Keratinocyte (primary cell): ENCODE data around the gene FANK1. TPM values are rescaled to one million over a fixed set of nuclear protein-coding genes. Genes with fewer than 3 reads are reported as not detected.

ENCODE experiments used
- DNase-seq: peaks from one replicate; pipeline ENCODE4 v3.0.0-alpha.2; 2011; ENCODE audit warnings: low read depth, missing footprints, low spot score
- FAIRE-seq: peaks from 2 replicates; lab custom pipeline; 2011; peaks lifted over from hg19 to GRCh38; lab: Jason Lieb, UNC
- H2AFZ ChIP-seq: 2 replicates; pipeline ENCODE4 v1.6.0; 2012; ENCODE audit warnings: low read length, control low read depth, inconsistent platforms; ENCODE audit not compliant: control insufficient read depth
- H3K27ac ChIP-seq: 2 replicates; pipeline ENCODE4 v1.5.1; 2011; ENCODE audit warnings: low read length; ENCODE audit not compliant: control insufficient read depth, insufficient read depth
- H3K27me3 ChIP-seq: 3 replicates; pipeline ENCODE4 v1.6.0; 2011; ENCODE audit warnings: low read length; ENCODE audit not compliant: control insufficient read depth, insufficient read depth; ENCODE audit errors: extremely low read depth
- H3K36me3 ChIP-seq, 2 experiments: 2 replicates in 1 of 2; 3 replicates in 1 of 2; pipeline ENCODE4 v1.5.1; 2011; ENCODE audit warnings: low read length in 2 of 2, mild to moderate bottlenecking in 1 of 2; ENCODE audit not compliant: control insufficient read depth in 2 of 2, insufficient read depth in 2 of 2; ENCODE audit errors: extremely low read depth in 1 of 2
- H3K4me1 ChIP-seq: 3 replicates; pipeline ENCODE4 v1.5.1; 2011; ENCODE audit warnings: low read length; ENCODE audit not compliant: control insufficient read depth, insufficient read depth; ENCODE audit errors: extremely low read depth
- H3K4me2 ChIP-seq: 3 replicates; pipeline ENCODE4 v1.6.0; 2011; ENCODE audit warnings: low read depth, low read length; ENCODE audit not compliant: control insufficient read depth, insufficient read depth; ENCODE audit errors: extremely low read depth
- H3K4me3 ChIP-seq, 3 experiments: fragments of 200-600 bp in 1 of 3; sonication (generic) in 1 of 3; 2 replicates in 2 of 3; 3 replicates in 1 of 3; pipeline ENCODE4 v1.5.1; 2011 to 2016; ENCODE audit warnings: low read length in 3 of 3, mild to moderate bottlenecking in 3 of 3, control low read depth in 2 of 3, inconsistent platforms in 1 of 3, low read depth in 1 of 3, mixed read lengths in 1 of 3, mixed run types in 1 of 3, moderate library complexity in 1 of 3; ENCODE audit not compliant: control insufficient read depth in 2 of 3, insufficient read depth in 2 of 3; ENCODE audit errors: extremely low read depth in 1 of 3
- H3K79me2 ChIP-seq: 2 replicates; pipeline ENCODE4 v1.6.0; 2012; ENCODE audit warnings: low read length; ENCODE audit not compliant: control insufficient read depth, insufficient read depth
- H3K9ac ChIP-seq: 3 replicates; pipeline ENCODE4 v1.6.0; 2011; ENCODE audit warnings: low read length; ENCODE audit not compliant: control insufficient read depth, insufficient read depth; ENCODE audit errors: extremely low read depth
- H3K9me1 ChIP-seq: 3 replicates; pipeline ENCODE4 v1.6.0; 2011; ENCODE audit warnings: low read length; ENCODE audit not compliant: control insufficient read depth, insufficient read depth; ENCODE audit errors: extremely low read depth
- H3K9me3 ChIP-seq: 2 replicates; pipeline ENCODE4 v1.5.1; 2012; ENCODE audit warnings: low read depth, low read length; ENCODE audit not compliant: control insufficient read depth
- H4K20me1 ChIP-seq: 3 replicates; pipeline ENCODE4 v1.6.0; 2011; ENCODE audit warnings: low read length; ENCODE audit not compliant: control insufficient read depth, insufficient read depth; ENCODE audit errors: extremely low read depth
- CTCF ChIP-seq, 3 experiments: IDR thresholded peaks in 1 of 3; conservative IDR thresholded peaks in 1 of 3; optimal IDR thresholded peaks in 1 of 3; 2 replicates in 2 of 3; 3 replicates in 1 of 3; pipeline versions ENCODE3 to v1.5.1; 2011; ENCODE audit warnings: low read length in 3 of 3, mild to moderate bottlenecking in 3 of 3, moderate library complexity in 2 of 3, control low read depth in 1 of 3, inconsistent platforms in 1 of 3; ENCODE audit not compliant: insufficient read depth in 2 of 3; ENCODE audit errors: extremely low read depth in 1 of 3
- EZH2 ChIP-seq: IDR thresholded peaks from one replicate; pipeline ENCODE4 v1.6.1; 2012; ENCODE audit warnings: inconsistent platforms, mild to moderate bottlenecking, low read length, moderate library complexity
- dilution Hi-C: fragments of 300-500 bp; cut with MboI; formaldehyde crosslinking; loops from one replicate; pipeline ENCODE4 v1.7.0; 2020; ENCODE audit warnings: low sequenced_read_pairs; ENCODE audit not compliant: extremely low pct_ligation_motif_present
- polyA plus RNA-seq, 5 experiments: library from polyadenylated mRNA; depleted of rRNA in 3 of 5; stranded (reverse) in 3 of 5; stranded (forward) in 1 of 5; unstranded in 1 of 5; fragments of >200 nt; gene quantifications; 1 replicate in 1 of 5; 2 replicates in 3 of 5; 3 replicates in 1 of 5; pipeline versions ENCODE4 v1.2.1 to v1.2.3, GENCODE V29; 2011 to 2012; ENCODE audit warnings: missing spikeins in 2 of 5, low read depth in 1 of 5, low replicate concordance in 1 of 5

Gene FANK1
- polyA plus RNA-seq, 1 donor (not counting 4 experiments of a cell fraction or from before 2014, with no cell fraction given), result 13.4 TPM

- peaks cover 14% of the 10 kb centered on the region in 2 experiments for H3K36me3 ChIP-seq
- DNase-seq (peak; percentile 46), FAIRE-seq (peak; percentile 77)
- H3K27ac ChIP-seq, result peak overlapping the region; percentile 2
- H3K4me1 ChIP-seq, result peaks cover 18% of the 10 kb centered on the region
- dilution Hi-C loops, result no loop called here
- no peaks in the 10 kb centered on the region for H3K79me2 ChIP-seq
- H2AFZ ChIP-seq, result no peak overlapping the region
- peak overlapping the region in 1 of 3 experiments; percentile 21 for H3K4me3 ChIP-seq
- no peaks in the 10 kb centered on the region for H3K9me3 ChIP-seq
- peak overlapping the region; percentile 6 for H3K9ac ChIP-seq
- H3K9me1 ChIP-seq, result no peaks in the 10 kb centered on the region
- H3K27me3 ChIP-seq, result no peaks in the 10 kb centered on the region
- TF ChIP-seq CTCF (optimal IDR thresholded peaks at IDR 0.05 in 1 of 3, IDR thresholded peaks at IDR 0.05 in 1 of 3, conservative IDR thresholded peaks at IDR 0.05 in 1 of 3; ENCODE audit: extremely low read depth in 1 of 3, insufficient read depth in 2 of 3, low read length in 3 of 3), result no peak
- TF ChIP-seq EZH2, result no peak
- no peaks in the 10 kb centered on the region for H4K20me1 ChIP-seq
- H3K4me2 ChIP-seq, result peak overlapping the region; percentile 56
Observed at GRCh38 chr10:125866421-125867029, 29.8 kb upstream of the FANK1 start.

- H3K9me1 ChIP-seq, result no peaks in the 10 kb centered on the region
- H3K4me2 ChIP-seq, result no peak overlapping the region
- no peaks in the 10 kb centered on the region for H3K9me3 ChIP-seq
- no peak overlapping the region for H3K27ac ChIP-seq
- H3K9ac ChIP-seq, result no peak overlapping the region
- peak; percentile 67 for FAIRE-seq
- DNase-seq, result no peak
- dilution Hi-C loops, result no loop called here
- peaks cover 14% of the 10 kb centered on the region in 2 experiments for H3K36me3 ChIP-seq
- TF ChIP-seq CTCF (optimal IDR thresholded peaks at IDR 0.05 in 1 of 3, IDR thresholded peaks at IDR 0.05 in 1 of 3, conservative IDR thresholded peaks at IDR 0.05 in 1 of 3; ENCODE audit: extremely low read depth in 1 of 3, insufficient read depth in 2 of 3, low read length in 3 of 3) (peak in 2 of 3 experiments; percentile 76 to 93), EZH2 (no peak)
- H3K4me3 ChIP-seq, result no peak overlapping the region
- H3K27me3 ChIP-seq, result no peaks in the 10 kb centered on the region
- H3K4me1 ChIP-seq, result peaks cover 18% of the 10 kb centered on the region
- H3K79me2 ChIP-seq, result no peaks in the 10 kb centered on the region
- no peak overlapping the region for H2AFZ ChIP-seq
- H4K20me1 ChIP-seq, result no peaks in the 10 kb centered on the region
Observed at GRCh38 chr10:125868372-125868975, 27.9 kb upstream of the FANK1 start.
